OCI-LY1 (cell line): Measurements from ENCODE around the gene ARHGAP44.

Source experiments
- H2AFZ ChIP-seq: fragments of 200-600 bp; sonication (generic), shearing (Covaris generic); 2 replicates; pipeline ENCODE4 v1.6.0; 2014; ENCODE audit warnings: antibody characterized with exemption, mild to moderate bottlenecking, low read length
- H3F3A ChIP-seq: fragments of 200-600 bp; sonication (generic), shearing (Covaris generic); 2 replicates; pipeline ENCODE4 v1.6.0; 2014; ENCODE audit warnings: mild to moderate bottlenecking, antibody characterized with exemption, low read length, moderate library complexity; ENCODE audit not compliant: insufficient read depth
- H3K27ac ChIP-seq: fragments of 200-600 bp; sonication (generic); 2 replicates; pipeline ENCODE4 v1.5.1; 2014; ENCODE audit warnings: low read length, mixed run types, mild to moderate bottlenecking, low read depth; ENCODE audit not compliant: poor library complexity, severe bottlenecking
- H3K27me3 ChIP-seq: fragments of 200-600 bp; sonication (generic); 2 replicates; pipeline ENCODE4 v1.6.0; 2014; ENCODE audit warnings: antibody characterized with exemption, mild to moderate bottlenecking, low read length, moderate library complexity; ENCODE audit not compliant: insufficient read depth
- H3K36me3 ChIP-seq: fragments of 200-600 bp; sonication (generic); 2 replicates; pipeline ENCODE4 v1.6.1; 2014; ENCODE audit warnings: mild to moderate bottlenecking, antibody characterized with exemption, low read length, moderate library complexity, mixed read lengths; ENCODE audit not compliant: insufficient read depth
- H3K4me1 ChIP-seq: fragments of 200-600 bp; sonication (generic); 2 replicates; pipeline ENCODE4 v1.5.1; 2014; ENCODE audit warnings: mild to moderate bottlenecking, low read length, moderate library complexity; ENCODE audit not compliant: insufficient read depth, severe bottlenecking
- H3K4me2 ChIP-seq: fragments of 200-600 bp; sonication (generic), shearing (Covaris generic); 2 replicates; pipeline ENCODE4 v1.6.1; 2014; ENCODE audit warnings: low read length
- H3K4me3 ChIP-seq: fragments of 200-600 bp; sonication (generic); 2 replicates; pipeline ENCODE4 v1.5.1; 2014; ENCODE audit warnings: low read length, low read depth, mild to moderate bottlenecking, mixed read lengths; ENCODE audit not compliant: poor library complexity, severe bottlenecking
- H3K79me2 ChIP-seq: fragments of 200-600 bp; shearing (Covaris generic); 2 replicates; pipeline ENCODE4 v1.6.1; 2016; ENCODE audit warnings: mixed run types, low read length, mixed read lengths; ENCODE audit not compliant: insufficient read depth
- H3K9ac ChIP-seq: fragments of 200-600 bp; sonication (generic), shearing (Covaris generic); 2 replicates; pipeline ENCODE4 v1.6.1; 2014; ENCODE audit warnings: mild to moderate bottlenecking, low read length, mixed read lengths
- H3K9me2 ChIP-seq: fragments of 200-600 bp; sonication (generic), shearing (Covaris generic); 2 replicates; pipeline ENCODE4 v1.6.1; 2014; ENCODE audit warnings: low read depth, mild to moderate bottlenecking, low read length, mixed read lengths
- H3K9me3 ChIP-seq: fragments of 200-600 bp; shearing (Covaris generic); 2 replicates; pipeline ENCODE4 v1.6.1; 2014; ENCODE audit warnings: low read length, mixed read lengths
- H4K20me1 ChIP-seq: fragments of 200-600 bp; sonication (generic), shearing (Covaris generic); 2 replicates; pipeline ENCODE4 v1.6.0; 2016; ENCODE audit warnings: mild to moderate bottlenecking, low read length; ENCODE audit not compliant: insufficient read depth
- EZH2 ChIP-seq: fragments of 200-600 bp; sonication (generic), shearing (Covaris generic); IDR thresholded peaks from 2 replicates; pipeline ENCODE4 v1.8.0; 2017; ENCODE audit warnings: borderline replicate concordance, mixed run types, mild to moderate bottlenecking, antibody characterized with exemption, low read length, moderate library complexity, mixed read lengths
- TF ChIP-seq, protein P1 (sequence below): fragments of 200-600 bp; sonication (generic), shearing (Covaris generic); IDR thresholded peaks from 2 replicates; pipeline ENCODE4 v1.5.1; 2017; ENCODE audit warnings: mild to moderate bottlenecking, antibody characterized with exemption, low read length, moderate library complexity, mixed read lengths

The ARHGAP44 gene

GRCh38 chr17:13003927-13004326 lies 214.6 kb downstream of the ARHGAP44 start:
- Histone ChIP-seq H3K36me3 (peaks cover 83% of the 10 kb centered on the region), H3K4me3 (no peak overlapping the region)
- TF ChIP-seq EZH2 = no peak
- TF ChIP-seq, protein P1, sequence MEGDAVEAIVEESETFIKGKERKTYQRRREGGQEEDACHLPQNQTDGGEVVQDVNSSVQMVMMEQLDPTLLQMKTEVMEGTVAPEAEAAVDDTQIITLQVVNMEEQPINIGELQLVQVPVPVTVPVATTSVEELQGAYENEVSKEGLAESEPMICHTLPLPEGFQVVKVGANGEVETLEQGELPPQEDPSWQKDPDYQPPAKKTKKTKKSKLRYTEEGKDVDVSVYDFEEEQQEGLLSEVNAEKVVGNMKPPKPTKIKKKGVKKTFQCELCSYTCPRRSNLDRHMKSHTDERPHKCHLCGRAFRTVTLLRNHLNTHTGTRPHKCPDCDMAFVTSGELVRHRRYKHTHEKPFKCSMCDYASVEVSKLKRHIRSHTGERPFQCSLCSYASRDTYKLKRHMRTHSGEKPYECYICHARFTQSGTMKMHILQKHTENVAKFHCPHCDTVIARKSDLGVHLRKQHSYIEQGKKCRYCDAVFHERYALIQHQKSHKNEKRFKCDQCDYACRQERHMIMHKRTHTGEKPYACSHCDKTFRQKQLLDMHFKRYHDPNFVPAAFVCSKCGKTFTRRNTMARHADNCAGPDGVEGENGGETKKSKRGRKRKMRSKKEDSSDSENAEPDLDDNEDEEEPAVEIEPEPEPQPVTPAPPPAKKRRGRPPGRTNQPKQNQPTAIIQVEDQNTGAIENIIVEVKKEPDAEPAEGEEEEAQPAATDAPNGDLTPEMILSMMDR = no peak

GRCh38 chr17:13004336-13004735 lies 215.0 kb downstream of the ARHGAP44 start:
- no peak for TF ChIP-seq EZH2

More at GRCh38 chr17:13003927-13004326, 214.6 kb downstream of the ARHGAP44 start:
- H3K4me1 ChIP-seq = no peaks in the 10 kb centered on the region
- no peak overlapping the region for H3K27ac ChIP-seq
- no peaks in the 10 kb centered on the region for H3F3A ChIP-seq
- no peaks in the 10 kb centered on the region for H3K79me2 ChIP-seq
- no peaks in the 10 kb centered on the region for H3K27me3 ChIP-seq
- H3K9me2 ChIP-seq = no peaks in the 10 kb centered on the region
- H3K9me3 ChIP-seq = no peaks in the 10 kb centered on the region
- H2AFZ ChIP-seq = no peak overlapping the region
- H3K9ac ChIP-seq = no peak overlapping the region
- H3K4me2 ChIP-seq = no peak overlapping the region
- H4K20me1 ChIP-seq = no peaks in the 10 kb centered on the region

GRCh38 chr17:13005530-13005929 lies 216.2 kb downstream of the ARHGAP44 start:
- Histone ChIP-seq H3K9me2 (no peaks in the 10 kb centered on the region), H3K27ac (no peak overlapping the region), H3K4me2 (no peak overlapping the region), H3K79me2 (no peaks in the 10 kb centered on the region), H2AFZ (no peak overlapping the region), H3K4me1 (no peaks in the 10 kb centered on the region), H3K9me3 (no peaks in the 10 kb centered on the region), H3F3A (no peaks in the 10 kb centered on the region), H3K36me3 (peaks cover 83% of the 10 kb centered on the region), H3K27me3 (no peaks in the 10 kb centered on the region), H3K9ac (no peak overlapping the region), H4K20me1 (no peaks in the 10 kb centered on the region), H3K4me3 (no peak overlapping the region)
- no peak for TF ChIP-seq EZH2
- TF ChIP-seq, protein P1 = no peak

More at GRCh38 chr17:13004336-13004735, 215.0 kb downstream of the ARHGAP44 start:
- H3K27ac ChIP-seq = no peak overlapping the region
- no peaks in the 10 kb centered on the region for H3K4me1 ChIP-seq
- no peaks in the 10 kb centered on the region for H3F3A ChIP-seq
- no peaks in the 10 kb centered on the region for H4K20me1 ChIP-seq
- no peaks in the 10 kb centered on the region for H3K9me3 ChIP-seq
- no peak overlapping the region for H2AFZ ChIP-seq
- H3K4me3 ChIP-seq = no peak overlapping the region
- peaks cover 83% of the 10 kb centered on the region for H3K36me3 ChIP-seq
- no peak overlapping the region for H3K9ac ChIP-seq
- no peaks in the 10 kb centered on the region for H3K79me2 ChIP-seq
- H3K9me2 ChIP-seq = no peaks in the 10 kb centered on the region
- H3K4me2 ChIP-seq = no peak overlapping the region
- no peaks in the 10 kb centered on the region for H3K27me3 ChIP-seq

GRCh38 chr17:13008461-13008860 lies 219.2 kb downstream of the ARHGAP44 start:
- no peaks in the 10 kb centered on the region for H4K20me1 ChIP-seq
- no peak overlapping the region for H3K4me2 ChIP-seq
- H3K27ac ChIP-seq = no peak overlapping the region
- H3K36me3 ChIP-seq = peaks cover 85% of the 10 kb centered on the region
- no peaks in the 10 kb centered on the region for H3K27me3 ChIP-seq
- H3K9me2 ChIP-seq = no peaks in the 10 kb centered on the region
- no peak overlapping the region for H3K4me3 ChIP-seq
- no peak overlapping the region for H3K9ac ChIP-seq
- TF ChIP-seq, protein P1 = no peak
- H3K79me2 ChIP-seq = no peaks in the 10 kb centered on the region
- H2AFZ ChIP-seq = no peak overlapping the region
- H3K4me1 ChIP-seq = no peaks in the 10 kb centered on the region
- no peaks in the 10 kb centered on the region for H3F3A ChIP-seq
- H3K9me3 ChIP-seq = no peaks in the 10 kb centered on the region
